Sciatic nerve (tissue), 1 donor: ENCODE results near the gene NLRX1. TPM values are rescaled to one million over a fixed set of nuclear protein-coding genes. Genes with fewer than 3 reads are reported as not detected.

Experiments
- total RNA-seq: library from RNA; stranded (reverse); fragmentation: NEBNext Ultra II Directional; extraction: Animal tissue kit (Norgen Biotek cat#: 25700); gene quantifications from one replicate; pipeline ENCODE4 v1.2.1, GENCODE V29; 2021
- donor health status: DM: no; HTN: no; CAD: no.

NLRX1 gene
- total RNA-seq, 1 donor from 2014 or later: 13.9 TPM

Other genes with a start within 250 kb of the NLRX1 start
- gene BCL9L, start 242.8 kb upstream of the NLRX1 start, total RNA-seq: 53.6 TPM
- not detected for gene UPK2, start 212.4 kb upstream of the NLRX1 start, total RNA-seq
- not detected for gene FOXR1, start 197.0 kb upstream of the NLRX1 start, total RNA-seq
- gene CENATAC, start 170.6 kb upstream of the NLRX1 start, total RNA-seq: 57.0 TPM
- 815 TPM for gene RPS25, start 150.4 kb upstream of the NLRX1 start, total RNA-seq
- gene TRAPPC4, start 150.0 kb upstream of the NLRX1 start, total RNA-seq: 61.9 TPM
- 14.8 TPM for gene SLC37A4, start 137.8 kb upstream of the NLRX1 start, total RNA-seq
- gene HYOU1, start 111.5 kb upstream of the NLRX1 start, total RNA-seq: 107 TPM
- gene VPS11, start 100.9 kb upstream of the NLRX1 start, total RNA-seq: 37.2 TPM
- 10.7 TPM for gene HMBS, start 83.8 kb upstream of the NLRX1 start, total RNA-seq
- 28.9 TPM for gene DPAGT1, start 66.9 kb upstream of the NLRX1 start, total RNA-seq
- 12.1 TPM for gene C2CD2L, start 61.4 kb upstream of the NLRX1 start, total RNA-seq
- gene HINFP, start 47.1 kb upstream of the NLRX1 start, total RNA-seq: 30.4 TPM
- gene ABCG4, start 19.7 kb upstream of the NLRX1 start, total RNA-seq: not detected
- 0.62 TPM for gene NHERF4, start 16.8 kb downstream of the NLRX1 start, total RNA-seq
- gene CBL, start 37.6 kb downstream of the NLRX1 start, total RNA-seq: 31.1 TPM
- gene MCAM, start 148.4 kb downstream of the NLRX1 start, total RNA-seq: 146 TPM
- gene RNF26, start 165.8 kb downstream of the NLRX1 start, total RNA-seq: 17.4 TPM
- gene C1QTNF5, start 172.2 kb downstream of the NLRX1 start, total RNA-seq: 27.7 TPM
- not detected for gene MFRP, start 178.0 kb downstream of the NLRX1 start, total RNA-seq
- 13.7 TPM for gene USP2, start 213.0 kb downstream of the NLRX1 start, total RNA-seq